Mammary epithelial cell (primary cell): ENCODE measurements around the gene HMG20A.

ENCODE experiments used
- CTCF ChIP-seq, 2 donors: IDR thresholded peaks in 1 of 2; conservative IDR thresholded peaks in 1 of 2; 2 replicates each; pipeline ENCODE4 v1.5.1; 2011 to 2012; ENCODE audit warnings: inconsistent platforms in 2 of 2, low read length in 2 of 2, mild to moderate bottlenecking in 2 of 2, control low read depth in 1 of 2, low read depth in 1 of 2; ENCODE audit not compliant: insufficient read depth in 1 of 2; ENCODE audit errors: extremely low read depth in 1 of 2
- EZH2 ChIP-seq: IDR thresholded peaks from 2 replicates; pipeline ENCODE4 v1.6.1; 2012; ENCODE audit warnings: low read length, inconsistent platforms, borderline replicate concordance

- TF ChIP-seq CTCF (conservative IDR thresholded peaks at IDR 0.05 in 1 of 2, IDR thresholded peaks at IDR 0.05 in 1 of 2; ENCODE audit: extremely low read depth in 1 of 2, insufficient read depth in 1 of 2, low read depth in 1 of 2, low read length in 2 of 2) (no peak), EZH2 (no peak)
Measured at GRCh38 chr15:77525907-77526594, 105.4 kb downstream of the HMG20A start.
